OCI-M2 (cell line): Measurements from ENCODE around the gene RBM6.

Experiments used
- DNase-seq: peaks from one replicate; lab custom pipeline; 2025; ENCODE audit not compliant: unreplicated experiment; lab: John Stamatoyannopoulos, UW

Gene RBM6

GRCh38 chr3:50088725-50089608, 149.0 kb downstream of the RBM6 start, which contains the start of gene RBM5:
Gene RBM5, plus strand, starts transcription at chr3:50088919. Its CDS starts 1,516 bp downstream, at chr3:50090435.
- DNase-seq: peak; percentile 12

GRCh38 chr3:50089609-50089945, 149.6 kb downstream of the RBM6 start:
- DNase-seq: no peak

GRCh38 chr3:50090984-50091383, 151.0 kb downstream of the RBM6 start:
- no peak for DNase-seq

- DNase-seq: no peak
Measured at GRCh38 chr3:50095352-50095998, 155.5 kb downstream of the RBM6 start.

- DNase-seq: no peak
Measured at GRCh38 chr3:50100386-50100785, 160.4 kb downstream of the RBM6 start.

DNA sequence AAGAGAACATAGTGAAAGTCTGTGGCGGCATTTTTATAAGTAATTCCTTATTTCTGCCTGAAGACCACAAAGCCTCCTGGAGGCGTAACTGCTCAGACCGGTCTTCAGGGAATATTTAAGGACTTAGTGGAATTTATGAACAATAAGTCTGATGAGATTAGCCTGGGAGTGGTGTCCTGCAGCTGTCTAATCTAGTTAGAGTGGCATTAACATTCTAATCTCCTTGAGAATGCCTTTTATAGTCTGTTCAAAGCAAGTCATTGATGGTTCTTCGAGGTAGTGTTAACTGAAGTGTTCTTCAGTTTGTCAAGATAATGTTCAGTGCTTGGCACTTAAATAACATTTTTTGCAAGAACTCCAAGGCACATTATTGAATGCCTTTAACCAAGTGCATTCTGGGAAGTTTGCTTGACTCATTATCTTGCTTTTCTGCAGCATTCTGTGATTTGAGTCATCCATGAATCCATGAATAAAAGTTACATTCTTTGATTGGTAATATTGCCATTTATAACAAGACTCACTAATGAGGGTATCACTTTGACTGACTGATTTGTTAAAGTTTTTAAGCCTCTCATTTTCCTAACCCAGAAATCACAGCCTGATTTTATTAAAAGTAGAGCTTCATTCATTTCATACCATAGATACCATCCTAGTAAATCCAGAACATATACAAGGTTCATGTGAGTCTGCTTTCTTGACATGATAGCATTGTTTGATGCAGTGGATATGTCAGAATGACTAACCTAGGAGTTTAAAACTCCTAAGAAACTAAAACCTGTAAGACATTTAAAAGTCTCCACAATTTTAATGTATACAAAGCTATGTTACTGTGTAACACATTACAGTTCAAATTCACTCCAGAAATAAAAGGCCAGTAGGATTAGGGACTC, 161.3 kb downstream of the RBM6 start:
- no peak for DNase-seq

GRCh38 chr3:50102558-50102957, 162.6 kb downstream of the RBM6 start:
- DNase-seq: no peak

GRCh38 chr3:50111757-50112156, 171.8 kb downstream of the RBM6 start:
- DNase-seq: no peak

- DNase-seq: no peak
Measured at GRCh38 chr3:50112462-50112861, 172.5 kb downstream of the RBM6 start.

DNA sequence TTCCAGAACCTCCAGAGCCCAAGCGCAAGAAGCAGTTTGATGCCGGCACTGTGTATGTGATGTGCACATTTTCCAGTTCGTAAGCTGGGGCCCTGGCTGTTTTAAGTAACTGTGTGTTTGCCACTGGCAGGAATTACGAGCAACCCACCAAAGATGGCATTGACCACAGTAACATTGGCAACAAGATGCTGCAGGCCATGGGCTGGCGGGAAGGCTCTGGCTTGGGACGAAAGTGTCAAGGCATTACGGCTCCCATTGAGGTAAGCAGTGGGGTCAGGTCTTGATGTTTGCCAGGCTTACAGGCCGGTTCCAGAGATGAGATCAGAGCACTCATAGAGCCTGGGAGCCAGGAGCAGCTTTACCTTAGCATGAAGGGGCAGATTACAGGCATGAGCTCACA, 177.2 kb downstream of the RBM6 start:
- no peak for DNase-seq

GRCh38 chr3:50118237-50118636, 178.3 kb downstream of the RBM6 start:
- DNase-seq: no peak

DNA sequence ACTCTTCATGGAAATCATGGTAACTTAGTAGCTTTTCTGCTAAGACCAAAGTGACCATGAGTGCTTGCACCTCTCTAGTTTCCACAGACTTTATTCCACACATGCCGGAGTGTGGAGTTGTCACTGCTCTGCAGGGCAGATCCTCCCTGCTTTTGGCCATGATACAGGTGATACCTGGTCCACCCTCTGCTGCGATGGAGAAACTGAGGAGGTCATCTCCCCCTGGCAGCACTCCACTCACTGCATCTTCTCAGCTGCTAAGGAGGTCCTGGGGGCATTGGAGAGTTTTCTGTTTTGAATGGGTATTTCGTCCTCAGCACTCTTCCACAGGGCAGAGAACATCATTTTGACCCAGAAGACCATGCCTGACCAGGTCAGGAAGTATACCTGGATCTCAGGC, 179.8 kb downstream of the RBM6 start:
- DNase-seq: no peak

- DNase-seq: no peak
Measured at GRCh38 chr3:50120364-50121071, 180.6 kb downstream of the RBM6 start.

DNA sequence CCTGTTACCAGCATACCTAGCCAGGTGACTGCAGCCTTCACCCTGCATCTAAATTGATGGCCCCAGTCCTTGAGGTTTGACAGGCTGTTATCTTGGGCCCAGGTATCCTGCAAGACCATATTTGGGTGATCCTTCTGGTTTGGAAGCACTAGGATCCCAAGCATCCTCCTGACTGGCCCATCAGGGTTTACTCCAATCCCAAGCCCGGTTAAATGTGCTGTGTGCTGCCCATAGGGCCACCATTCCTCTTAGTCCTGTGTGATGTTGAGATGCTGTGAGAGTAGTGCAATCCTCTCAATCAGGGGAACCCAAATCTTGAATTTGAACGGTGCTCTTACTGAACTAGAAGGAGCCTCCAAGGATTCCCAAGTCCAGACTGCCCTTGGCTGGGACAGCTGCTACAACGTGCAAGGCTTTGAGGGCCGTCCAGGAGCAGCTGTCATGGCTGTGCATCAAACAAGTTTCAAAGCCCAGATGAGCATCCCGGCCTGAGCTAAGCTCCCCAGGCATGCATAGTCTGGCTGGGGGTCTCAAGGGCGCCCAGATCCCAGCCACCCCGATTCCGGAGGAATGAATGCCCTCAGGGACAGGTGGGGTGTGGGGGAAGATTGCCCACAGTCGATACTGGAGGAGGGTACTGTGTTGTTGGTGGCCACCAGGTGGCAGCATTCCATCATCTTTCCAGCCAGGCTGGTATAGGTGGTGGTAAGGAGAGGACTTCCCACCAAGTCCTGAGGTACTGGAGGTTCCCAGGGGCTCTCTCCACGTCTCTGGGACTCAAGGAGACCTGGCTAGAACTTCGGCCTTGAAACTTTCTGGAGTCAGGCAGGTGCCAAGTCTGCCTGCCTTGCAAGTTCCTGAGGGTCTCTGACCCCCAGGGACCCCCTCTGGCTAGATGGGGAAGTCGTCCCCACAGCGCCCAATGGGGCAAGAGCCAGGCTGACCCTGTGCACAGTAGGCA, 181.4 kb downstream of the RBM6 start:
- DNase-seq: peak; percentile 26

DNA sequence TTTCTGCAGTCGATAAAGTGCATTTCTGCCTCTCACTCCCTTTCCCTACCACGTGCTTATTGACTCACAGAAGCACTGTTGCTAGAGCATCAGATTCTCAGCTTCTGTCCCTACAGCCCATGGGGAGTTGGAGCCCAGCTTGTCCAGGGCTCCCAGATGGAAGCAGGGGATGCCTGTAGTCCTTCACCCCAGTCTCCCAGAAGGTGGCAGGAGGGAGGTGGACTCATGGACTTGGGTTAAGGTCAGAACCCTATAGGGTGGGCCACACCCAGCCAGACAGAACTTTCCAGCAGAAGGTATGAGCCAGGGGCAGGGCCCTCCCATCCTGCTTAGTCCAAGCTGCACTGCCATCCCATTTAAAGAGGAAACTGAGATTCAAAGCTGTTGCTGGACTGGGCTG, 182.1 kb downstream of the RBM6 start:
- DNase-seq: no peak

DNA sequence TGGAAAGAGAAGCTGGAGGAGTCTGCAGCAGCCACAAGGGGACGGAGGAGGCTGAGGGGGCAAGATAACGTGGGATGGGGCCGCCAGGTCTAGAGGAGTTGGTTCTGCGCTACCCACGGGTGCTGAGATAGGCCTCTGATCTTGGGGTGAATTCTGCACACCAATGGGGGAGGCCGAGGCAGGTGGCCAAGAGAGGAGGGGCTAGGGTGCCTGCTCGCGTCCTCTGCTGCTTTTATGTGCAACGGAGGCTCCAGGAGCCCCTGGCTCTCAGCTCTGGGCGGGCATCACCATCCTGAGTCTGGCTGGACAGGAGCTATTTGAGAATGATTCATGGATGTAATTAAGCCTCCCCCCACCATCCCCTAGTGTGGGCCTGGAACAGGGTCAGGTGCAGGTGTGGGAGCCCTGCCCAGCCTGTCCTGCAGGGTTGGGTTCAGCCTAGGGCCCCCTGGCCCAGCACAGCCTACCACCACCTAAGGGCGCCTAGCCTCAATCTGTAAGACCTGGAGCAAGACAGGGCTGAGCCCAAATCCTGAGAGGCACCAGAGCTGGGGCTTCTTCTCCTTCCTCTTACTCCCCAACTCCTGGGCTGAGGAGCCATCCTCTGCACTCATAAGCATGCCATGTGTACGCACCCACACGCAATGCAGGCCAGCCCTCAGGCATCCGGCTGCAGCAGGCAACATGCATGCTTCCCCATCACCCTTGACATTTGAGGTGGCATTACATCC, 182.9 kb downstream of the RBM6 start:
- DNase-seq: no peak

GRCh38 chr3:50123394-50124051, 183.6 kb downstream of the RBM6 start:
- DNase-seq: no peak

GRCh38 chr3:50124052-50124799, 184.3 kb downstream of the RBM6 start:
- no peak for DNase-seq
